EL (cell line): ENCODE results near the gene DLG4.

Experiments
- DNase-seq: peaks from one replicate; pipeline ENCODE4 v3.0.0-alpha.2; 2016

DLG4 gene

DNA sequence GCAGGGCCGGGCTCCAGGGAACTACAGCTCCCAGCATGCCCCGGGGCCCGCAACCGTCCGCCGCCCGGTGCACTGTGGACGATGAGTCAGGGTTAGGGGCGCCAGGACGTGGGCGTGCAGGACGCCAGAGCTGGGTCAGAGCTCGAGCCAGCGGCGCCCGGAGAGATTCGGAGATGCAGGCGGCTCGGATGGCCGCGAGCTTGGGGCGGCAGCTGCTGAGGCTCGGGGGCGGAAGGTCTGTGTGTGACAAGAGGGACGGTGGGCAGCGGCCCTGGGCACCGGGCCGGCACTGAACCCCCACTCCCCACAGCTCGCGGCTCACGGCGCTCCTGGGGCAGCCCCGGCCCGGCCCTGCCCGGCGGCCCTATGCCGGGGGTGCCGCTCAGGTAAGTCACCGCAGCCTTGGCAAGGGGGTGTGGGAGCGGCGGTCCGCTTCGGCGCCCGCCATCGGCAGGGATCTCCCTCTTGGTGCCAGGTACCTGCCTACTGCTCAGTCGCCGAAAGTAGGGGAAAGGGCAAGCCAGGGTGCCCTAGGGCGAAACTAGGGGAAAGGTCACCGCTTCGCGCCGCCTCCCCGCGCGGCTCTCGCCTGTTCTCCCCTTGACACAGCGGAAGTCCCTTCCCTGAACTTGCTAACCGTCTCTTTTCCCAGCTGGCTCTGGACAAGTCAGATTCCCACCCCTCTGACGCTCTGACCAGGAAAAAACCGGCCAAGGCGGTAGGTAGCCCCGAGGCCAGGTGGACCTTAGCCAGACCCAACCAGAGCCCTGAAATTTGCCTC lies at the start of gene DLG4, which contains the start of gene ACADVL:
Gene DLG4, minus strand, starts transcription at position 25 of the 781 bp plus-strand sequence.
Gene ACADVL, plus strand, starts transcription at position 127 of the 781 bp plus-strand sequence. Its CDS starts 47 bp downstream, at position 174.
- DNase-seq = peak; percentile 93

- peak; percentile 42 for DNase-seq
These were observed 47.1 kb upstream of the DLG4 start for GRCh38 chr17:7266784-7267183.

GRCh38 chr17:7263801-7264078 lies 44.1 kb upstream of the DLG4 start:
- no peak for DNase-seq

- DNase-seq = no peak
These were observed 43.5 kb upstream of the DLG4 start for GRCh38 chr17:7262935-7263800.

GRCh38 chr17:7262192-7262934 lies 42.7 kb upstream of the DLG4 start, which contains the start of gene CLDN7:
TSS of gene CLDN7 (minus strand) at chr17:7262478. CDS start at chr17:7262043, 435 bp downstream.
- DNase-seq = no peak

- no peak for DNase-seq
These were observed 41.9 kb upstream of the DLG4 start for GRCh38 chr17:7261379-7262191.

DNA sequence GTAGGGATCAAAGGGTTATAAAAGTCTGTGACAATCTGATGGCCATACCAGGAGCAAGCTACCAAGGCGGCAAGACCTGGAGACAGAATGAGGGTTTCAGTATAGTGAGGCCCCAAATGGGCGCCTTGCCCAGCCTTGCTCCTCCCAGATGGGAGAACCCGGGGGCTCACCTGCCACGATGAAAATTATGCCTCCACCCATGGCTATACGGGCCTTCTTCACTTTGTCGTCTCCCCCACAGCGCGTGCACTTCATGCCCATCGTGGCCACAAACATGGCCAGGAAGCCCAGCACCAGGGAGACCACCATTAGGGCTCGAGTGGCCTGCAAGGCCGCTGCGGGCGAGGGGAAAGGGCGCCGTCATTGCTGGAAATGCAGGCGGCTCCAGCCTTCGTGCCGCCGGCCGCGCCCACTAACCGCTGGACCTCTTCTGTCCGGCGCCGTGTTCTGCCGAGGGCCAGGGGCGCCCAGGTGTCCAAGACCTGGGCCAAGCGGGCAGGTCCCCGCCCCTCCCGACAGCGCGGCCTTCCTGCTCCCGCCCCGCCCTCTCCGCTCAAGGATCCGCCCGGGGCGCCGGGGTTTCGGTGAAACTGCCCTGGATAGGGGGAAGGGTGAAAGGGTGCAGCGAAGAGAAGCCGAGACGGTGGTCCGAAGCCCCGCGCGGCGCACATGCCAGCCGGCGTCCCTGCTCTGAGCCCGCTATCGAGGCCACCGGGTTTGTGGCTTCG lies 41.2 kb upstream of the DLG4 start:
- DNase-seq = no peak

DNA sequence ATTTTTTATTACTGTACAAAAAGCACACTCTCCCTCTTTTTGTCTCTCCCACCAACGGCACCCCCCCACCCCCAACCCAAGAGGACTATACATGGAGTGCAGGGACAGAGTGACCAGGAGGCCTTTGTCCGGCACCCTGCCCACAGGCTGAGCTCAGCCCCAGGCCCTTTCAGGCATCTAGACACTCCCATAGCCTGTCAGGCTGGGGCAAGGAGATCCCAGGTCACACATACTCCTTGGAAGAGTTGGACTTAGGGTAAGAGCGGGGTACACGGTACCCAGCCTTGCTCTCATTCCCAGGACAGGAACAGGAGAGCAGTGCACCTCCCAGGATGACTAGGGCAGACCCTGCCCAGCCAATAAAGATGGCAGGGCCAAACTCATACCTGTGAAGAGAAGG lies 40.5 kb upstream of the DLG4 start:
- DNase-seq = no peak

GRCh38 chr17:7259555-7259889 lies 39.9 kb upstream of the DLG4 start:
- DNase-seq = no peak

DNA sequence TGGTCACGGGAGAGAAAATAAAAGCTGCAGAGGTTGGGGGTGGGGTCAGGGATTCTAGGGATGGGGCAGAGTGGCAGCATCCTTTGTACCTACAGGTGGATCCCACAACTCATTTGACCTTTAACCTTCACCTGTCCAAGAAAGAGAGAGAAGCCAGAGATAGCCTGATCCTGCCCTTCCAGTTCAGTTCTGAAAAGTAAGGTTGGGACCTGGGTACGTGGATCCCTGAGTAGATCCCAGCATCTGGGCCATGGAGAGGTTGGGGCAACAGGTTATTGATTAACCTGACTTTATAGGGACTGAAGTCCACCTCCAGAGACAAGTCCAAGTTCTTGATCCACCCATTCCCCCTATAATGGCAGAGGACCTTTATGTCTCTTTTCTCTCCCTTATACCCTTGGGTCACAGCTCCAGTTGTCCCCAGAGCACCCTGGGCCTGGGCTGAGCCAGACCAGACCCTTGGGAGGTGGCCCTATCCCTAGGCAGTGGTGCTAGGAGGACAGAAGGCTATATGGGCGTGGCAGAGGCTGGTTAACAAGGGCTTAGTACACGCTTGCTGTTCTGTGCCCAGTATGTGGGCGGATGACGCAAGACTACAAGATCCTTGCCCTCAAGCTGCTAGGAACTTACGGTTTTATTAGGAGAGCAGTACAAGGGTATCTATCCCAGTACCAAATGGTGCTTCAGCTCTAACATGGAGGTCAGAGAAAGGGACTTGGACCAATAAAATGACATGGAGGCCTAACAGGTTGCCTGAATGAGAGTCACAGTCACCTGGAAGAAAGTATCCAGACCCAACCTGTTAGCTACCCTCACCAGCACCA lies 39.3 kb upstream of the DLG4 start:
- peak; percentile 59 for DNase-seq

- DNase-seq = no peak
These were observed 37.3 kb upstream of the DLG4 start for GRCh38 chr17:7256766-7257456.

DNA sequence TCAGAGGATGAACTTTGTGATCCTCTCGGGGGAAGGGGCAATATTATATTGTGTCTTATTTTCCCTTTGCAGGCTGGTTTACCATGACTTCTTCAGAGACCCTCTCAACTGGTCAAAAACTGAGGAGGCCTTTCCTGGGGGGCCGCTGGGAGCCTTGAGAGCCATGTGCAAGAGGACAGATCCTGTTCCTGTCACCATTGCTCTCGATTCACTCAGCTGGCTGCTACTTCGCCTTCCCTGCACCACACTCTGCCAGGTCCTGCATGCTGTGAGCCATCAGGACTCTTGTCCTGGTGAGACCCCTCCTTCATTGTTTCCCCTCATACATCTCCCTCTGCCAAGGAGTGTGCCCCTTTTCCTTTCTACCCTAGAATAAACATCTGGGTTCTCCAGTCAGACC lies 34.9 kb upstream of the DLG4 start:
- no peak for DNase-seq

DNA sequence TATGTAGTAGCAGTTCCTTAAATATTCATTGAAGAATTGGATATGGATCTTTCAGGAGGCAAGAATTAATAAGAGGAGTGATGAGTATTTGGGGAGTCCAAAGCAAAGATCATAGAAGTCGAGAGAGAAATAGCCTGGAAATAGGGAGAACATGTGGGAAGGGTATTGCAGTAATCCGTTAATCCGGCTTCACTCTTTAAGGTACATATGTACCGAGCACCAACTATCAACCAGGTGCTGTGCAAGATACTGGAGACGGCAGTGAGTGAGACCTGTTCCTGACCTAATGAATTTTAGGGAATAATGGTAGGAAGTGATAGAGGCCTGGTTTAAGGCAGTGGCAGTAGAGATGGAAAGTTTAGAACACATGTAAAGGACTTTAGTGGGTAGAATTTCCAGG lies 33.4 kb upstream of the DLG4 start:
- DNase-seq = no peak

DNA sequence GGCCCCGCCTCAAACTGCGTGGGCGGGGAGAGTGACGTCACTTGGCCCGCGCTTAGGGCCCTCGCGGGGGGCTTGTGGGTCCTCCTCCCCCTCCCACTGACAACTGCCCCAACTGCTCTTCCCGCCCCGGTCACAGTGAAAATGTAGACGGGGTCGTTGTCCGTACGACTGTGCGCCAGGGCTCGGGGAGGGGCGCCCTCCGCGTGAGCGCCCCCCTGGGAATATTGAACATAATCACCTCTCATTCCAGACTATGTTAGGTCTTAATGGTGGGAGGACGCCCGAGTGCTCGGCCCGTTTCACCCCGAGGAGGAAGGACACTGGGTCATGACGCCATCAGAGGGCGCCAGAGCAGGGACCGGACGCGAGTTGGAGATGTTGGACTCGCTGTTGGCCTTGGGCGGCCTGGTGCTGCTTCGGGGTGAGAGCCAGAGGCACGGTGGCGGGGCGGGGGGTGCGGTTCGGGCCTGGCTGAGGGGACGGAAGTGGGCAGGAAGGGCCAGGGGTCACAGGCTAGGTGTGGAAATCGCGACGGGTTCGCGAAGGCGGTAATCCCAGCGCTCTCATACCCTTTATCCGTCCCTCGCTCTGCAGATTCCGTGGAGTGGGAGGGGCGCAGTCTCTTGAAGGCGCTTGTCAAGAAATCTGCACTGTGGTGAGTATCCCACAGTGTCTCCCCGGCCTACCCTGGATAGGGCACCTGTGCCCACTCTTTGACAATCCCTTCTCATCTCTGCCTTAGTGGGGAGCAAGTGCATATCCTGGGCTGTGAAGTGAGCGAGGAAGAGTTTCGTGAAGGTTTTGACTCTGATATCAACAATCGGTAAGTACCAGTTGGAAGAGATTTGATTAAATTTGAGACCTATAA lies 32.8 kb upstream of the DLG4 start, which contains the start of gene ELP5:
Gene ELP5, plus strand, starts transcription at position 40 of the 868 bp plus-strand sequence. Its CDS starts 336 bp downstream, at position 376.
- peak; percentile 97 for DNase-seq

GRCh38 chr17:7251661-7252175 lies 32.1 kb upstream of the DLG4 start, which contains the start of gene CTDNEP1:
TSS of gene CTDNEP1 (minus strand) at chr17:7251734. CDS start at chr17:7251296, 438 bp downstream.
- peak; percentile 100 for DNase-seq

GRCh38 chr17:7250695-7251627 lies 31.3 kb upstream of the DLG4 start:
- DNase-seq = no peak

- DNase-seq = no peak
These were observed 30.2 kb upstream of the DLG4 start for GRCh38 chr17:7249830-7250229.

DNA sequence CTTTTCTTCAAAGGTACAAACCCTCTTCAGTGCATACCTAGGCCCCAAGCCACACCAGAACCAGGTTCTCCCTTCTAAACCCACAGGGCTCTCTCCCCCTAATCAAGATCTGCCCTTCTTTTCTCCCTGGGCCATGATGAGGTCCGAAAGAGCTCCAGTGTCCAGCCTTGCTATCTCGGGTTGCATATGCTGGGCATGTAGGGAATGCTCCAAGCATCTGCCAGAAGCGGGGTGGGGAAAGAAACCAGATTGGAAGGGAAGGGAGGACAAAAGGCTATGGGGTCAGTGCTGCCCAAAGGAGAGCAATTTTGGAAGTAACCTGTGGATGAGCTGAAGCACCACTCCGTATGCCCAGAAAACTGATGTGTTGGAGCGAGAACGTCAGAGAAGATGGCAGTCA lies 29.6 kb upstream of the DLG4 start:
- DNase-seq = no peak
